Measurements from ENCODE around the gene VANGL1.

The VANGL1 gene

GRCh38 chr1:115706587-115707425 lies 65.0 kb downstream of the VANGL1 start:
- no peak for DNase-seq

GRCh38 chr1:115710859-115711624 lies 69.3 kb downstream of the VANGL1 start:
- no peak for DNase-seq

- DNase-seq, result no peak
Observed at GRCh38 chr1:115712911-115713609, 71.3 kb downstream of the VANGL1 start.

- no peak for DNase-seq
Observed at GRCh38 chr1:115713906-115714305, 72.1 kb downstream of the VANGL1 start.

GRCh38 chr1:115714572-115715141 lies 72.9 kb downstream of the VANGL1 start:
- DNase-seq, result no peak

GRCh38 chr1:115717541-115717940 lies 75.8 kb downstream of the VANGL1 start:
- no peak for DNase-seq

GRCh38 chr1:115718011-115718754 lies 76.4 kb downstream of the VANGL1 start:
- no peak for DNase-seq

GRCh38 chr1:115719285-115719684 lies 77.5 kb downstream of the VANGL1 start:
- no peak for DNase-seq

- no peak for DNase-seq
Observed at GRCh38 chr1:115722221-115722620, 80.5 kb downstream of the VANGL1 start.

GRCh38 chr1:115723756-115724155 lies 82.0 kb downstream of the VANGL1 start:
- DNase-seq, result no peak

GRCh38 chr1:115725600-115725999 lies 83.8 kb downstream of the VANGL1 start:
- DNase-seq, result no peak

GRCh38 chr1:115726161-115726560 lies 84.4 kb downstream of the VANGL1 start:
- DNase-seq, result no peak

- DNase-seq, result no peak
Observed at GRCh38 chr1:115726570-115726969, 84.8 kb downstream of the VANGL1 start.

GRCh38 chr1:115727706-115728249 lies 86.0 kb downstream of the VANGL1 start:
- no peak for DNase-seq

- no peak for DNase-seq
Observed at GRCh38 chr1:115728341-115728740, 86.6 kb downstream of the VANGL1 start.

- DNase-seq, result no peak
Observed at GRCh38 chr1:115729756-115730155, 88.0 kb downstream of the VANGL1 start.

GRCh38 chr1:115732316-115732715 lies 90.5 kb downstream of the VANGL1 start:
- DNase-seq, result no peak

- DNase-seq, result no peak
Observed at GRCh38 chr1:115740811-115741210, 99.0 kb downstream of the VANGL1 start.

GRCh38 chr1:115744646-115745275 lies 103.0 kb downstream of the VANGL1 start:
- no peak for DNase-seq

- DNase-seq, result no peak
Observed at GRCh38 chr1:115746021-115746690, 104.4 kb downstream of the VANGL1 start.
